ENCODE data around the gene CLDN6. TPM values are rescaled to one million over a fixed set of nuclear protein-coding genes. Genes with fewer than 3 reads are reported as not detected.

Gene CLDN6
- total RNA-seq, 1 experiment from 2014 or later = not detected

- no TSS peak for BruUV-seq (replicated peaks)
- no peaks in the 10 kb centered on the region for H3K27me3 ChIP-seq (ENCODE audit: low read length)
- no peaks in the 10 kb centered on the region for H3K79me2 ChIP-seq (ENCODE audit: low read length)
- H3F3A ChIP-seq (ENCODE audit: low read length, unreplicated experiment) = no peaks in the 10 kb centered on the region
- no peaks in the 10 kb centered on the region for H4K20me1 ChIP-seq (ENCODE audit: low read length)
- no peak overlapping the region for H3K4me3 ChIP-seq (ENCODE audit: low read length)
- CTCF ChIA-PET = no interaction called here
- H3K4me1 ChIP-seq (ENCODE audit: insufficient read depth, low read length) = no peaks in the 10 kb centered on the region
- DNase-seq (no peak), ATAC-seq (no peak)
- no peak overlapping the region for H2AFZ ChIP-seq (ENCODE audit: low read length)
- H3K9ac ChIP-seq (ENCODE audit: low read length) = no peak overlapping the region
- no peaks in the 10 kb centered on the region for H3K9me3 ChIP-seq (ENCODE audit: low read length)
- H3K4me2 ChIP-seq (ENCODE audit: low read length) = no peak overlapping the region
- intact Hi-C loops (cut with micrococcal nuclease) = no loop called here
- POLR2A ChIA-PET (ENCODE audit: unreplicated experiment) = no interaction called here
- H3K36me3 ChIP-seq (ENCODE audit: low read depth, low read length) = no peaks in the 10 kb centered on the region
- no peak for TF ChIP-seq EZH2 (IDR thresholded peaks at IDR 0.05; ENCODE audit: low read length, unreplicated experiment)
- TF ChIP-seq EZH2phosphoT487 (IDR thresholded peaks at IDR 0.05; ENCODE audit: borderline replicate concordance, low read length) = no peak
- no peak for TF ChIP-seq CTCF (conservative IDR thresholded peaks at IDR 0.05; ENCODE audit: low read depth, low read length)
- H3K9me2 ChIP-seq (replicated peaks; ENCODE audit: low read length) = no peaks in the 10 kb centered on the region
- H3K27ac ChIP-seq (ENCODE audit: low read length) = no peak overlapping the region
Observed at GRCh38 chr16:3038256-3038655, 20.3 kb upstream of the CLDN6 start.

GRCh38 chr16:3036726-3037315, 18.8 kb upstream of the CLDN6 start, which contains the start of gene BICDL2:
Gene BICDL2, minus strand, starts transcription at chr16:3036944. Its CDS starts 1,448 bp downstream, at chr16:3035496.
- peak within 1 kb of the TSS; percentile 91 for H3K4me2 ChIP-seq (ENCODE audit: low read length)
- ATAC-seq (peak; percentile 45; the same call in 1 of the 2 replicates), DNase-seq (peak; percentile 21)
- H2AFZ ChIP-seq (ENCODE audit: low read length) = peak within 1 kb of the TSS; percentile 57; the same call in 1 of the 2 replicates
- H3K9me3 ChIP-seq (ENCODE audit: low read length) = no peaks in the 10 kb centered on the region
- no peaks in the 10 kb centered on the region for H3K36me3 ChIP-seq (ENCODE audit: low read depth, low read length)
- no peaks in the 10 kb centered on the region for H4K20me1 ChIP-seq (ENCODE audit: low read length)
- POLR2A ChIA-PET (ENCODE audit: unreplicated experiment) = no interaction called here
- BruUV-seq (replicated peaks) = no TSS peak
- no peaks in the 10 kb centered on the region for H3K9me2 ChIP-seq (replicated peaks; ENCODE audit: low read length)
- CTCF ChIA-PET = no interaction called here
- no peaks in the 10 kb centered on the region for H3K27me3 ChIP-seq (ENCODE audit: low read length)
- TF ChIP-seq EZH2 (IDR thresholded peaks at IDR 0.05; ENCODE audit: low read length, unreplicated experiment) (no peak), EZH2phosphoT487 (IDR thresholded peaks at IDR 0.05; ENCODE audit: borderline replicate concordance, low read length) (no peak), CTCF (conservative IDR thresholded peaks at IDR 0.05; ENCODE audit: low read depth, low read length) (no peak)
- peak within 1 kb of the TSS; percentile 75 for H3K4me3 ChIP-seq (ENCODE audit: low read length)
- peak within 1 kb of the TSS; percentile 38 for H3K9ac ChIP-seq (ENCODE audit: low read length)
- peaks cover 7% of the 10 kb centered on the region; the same call in 1 of the 2 replicates for H3K4me1 ChIP-seq (ENCODE audit: insufficient read depth, low read length)
- no peaks in the 10 kb centered on the region for H3F3A ChIP-seq (ENCODE audit: low read length, unreplicated experiment)
- intact Hi-C loops (cut with micrococcal nuclease) = no loop called here
- H3K27ac ChIP-seq (ENCODE audit: low read length) = no peak within 1 kb of the TSS
- H3K79me2 ChIP-seq (ENCODE audit: low read length) = no peaks in the 10 kb centered on the region

GRCh38 chr16:3035972-3036725, 18.2 kb upstream of the CLDN6 start:
- Histone ChIP-seq H3K36me3 (ENCODE audit: low read depth, low read length) (no peaks in the 10 kb centered on the region), H3K4me2 (ENCODE audit: low read length) (peak overlapping the region; percentile 91), H3K27ac (ENCODE audit: low read length) (no peak overlapping the region), H3K9me3 (ENCODE audit: low read length) (no peaks in the 10 kb centered on the region), H2AFZ (ENCODE audit: low read length) (peak overlapping the region; percentile 57; the same call in 1 of the 2 replicates), H4K20me1 (ENCODE audit: low read length) (no peaks in the 10 kb centered on the region), H3K9ac (ENCODE audit: low read length) (peak overlapping the region; percentile 38), H3F3A (ENCODE audit: low read length, unreplicated experiment) (no peaks in the 10 kb centered on the region), H3K79me2 (ENCODE audit: low read length) (no peaks in the 10 kb centered on the region), H3K9me2 (replicated peaks; ENCODE audit: low read length) (no peaks in the 10 kb centered on the region), H3K4me3 (ENCODE audit: low read length) (peak overlapping the region; percentile 75), H3K27me3 (ENCODE audit: low read length) (no peaks in the 10 kb centered on the region), H3K4me1 (ENCODE audit: insufficient read depth, low read length) (peaks cover 12% of the 10 kb centered on the region)
- no TSS peak for BruUV-seq (replicated peaks)
- TF ChIP-seq EZH2 (IDR thresholded peaks at IDR 0.05; ENCODE audit: low read length, unreplicated experiment) (no peak), EZH2phosphoT487 (IDR thresholded peaks at IDR 0.05; ENCODE audit: borderline replicate concordance, low read length) (no peak), CTCF (conservative IDR thresholded peaks at IDR 0.05; ENCODE audit: low read depth, low read length) (no peak)
- ChIA-PET CTCF (no interaction called here), POLR2A (ENCODE audit: unreplicated experiment) (no interaction called here)
- intact Hi-C loops (cut with micrococcal nuclease) = no loop called here
- ATAC-seq (peak; percentile 20; the same call in 1 of the 2 replicates), DNase-seq (no peak)

Data from PC-3 (cell line).